Left ventricle myocardium inferior (tissue), 1 donor: ENCODE results near the gene DYSF. TPM values are rescaled to one million over a fixed set of nuclear protein-coding genes. Genes with fewer than 3 reads are reported as not detected.
A peak's percentile ranks its signal among the peaks of the same experiment; 100 is the strongest.

Experiments used
- DNase-seq: peaks from one replicate; pipeline ENCODE4 v3.0.0-alpha.2; 2020
- H3K27ac ChIP-seq: fragments of 200-600 bp; replicated peaks from 2 replicates; pipeline ENCODE4 v1.8.0; 2021
- H3K27me3 ChIP-seq: fragments of 200-600 bp; 2 replicates; pipeline ENCODE4 v1.8.0; 2021; ENCODE audit warnings: low read depth
- H3K36me3 ChIP-seq: fragments of 200-600 bp; 2 replicates; pipeline ENCODE4 v1.8.0; 2021
- H3K4me1 ChIP-seq: fragments of 200-600 bp; 2 replicates; pipeline ENCODE4 v1.8.0; 2021
- H3K4me3 ChIP-seq: fragments of 200-600 bp; 2 replicates; pipeline ENCODE4 v1.8.0; 2021; ENCODE audit warnings: mild to moderate bottlenecking, moderate library complexity
- H3K9me3 ChIP-seq: fragments of 200-600 bp; replicated peaks from 2 replicates; pipeline ENCODE4 v1.8.0; 2021
- CTCF ChIP-seq: fragments of 200-600 bp; IDR thresholded peaks from 2 replicates; pipeline ENCODE4 v1.8.0; 2021; ENCODE audit warnings: antibody characterized with exemption, mild to moderate bottlenecking, borderline replicate concordance
- intact Hi-C: fragments of 100-400 bp; cut with micrococcal nuclease; formaldehyde crosslinking; loops from one replicate; pipeline ENCODE4 v1.11.0; 2022
- total RNA-seq: library from RNA; stranded (reverse); fragmentation: NEBNext Ultra II Directional; extraction: Animal tissue kit (Norgen Biotek cat#: 25700); gene quantifications from one replicate; pipeline ENCODE4 v1.2.1, GENCODE V29; 2021
- donor health status: DM: no; HTN: yes; CAD: no; lungs with severe emphysema.

DYSF gene
- total RNA-seq, 1 donor from 2014 or later: 48.2 TPM

GRCh38 chr2:71568103-71568502, 114.7 kb downstream of the DYSF start:
- Histone ChIP-seq H3K4me1 (no peaks in the 10 kb centered on the region), H3K9me3 (no peaks in the 10 kb centered on the region), H3K27ac (no peak overlapping the region), H3K27me3 (no peaks in the 10 kb centered on the region), H3K36me3 (peaks cover 51% of the 10 kb centered on the region), H3K4me3 (no peak overlapping the region)
- TF ChIP-seq CTCF: no peak
- no peak for DNase-seq
- intact Hi-C loops: no loop called here

- H3K27me3 ChIP-seq: no peaks in the 10 kb centered on the region
- TF ChIP-seq CTCF: no peak
- no peak overlapping the region for H3K4me3 ChIP-seq
- no peak overlapping the region for H3K27ac ChIP-seq
- H3K36me3 ChIP-seq: peaks cover 64% of the 10 kb centered on the region
- no peaks in the 10 kb centered on the region for H3K9me3 ChIP-seq
- intact Hi-C loops: no loop called here
- H3K4me1 ChIP-seq: no peaks in the 10 kb centered on the region
- no peak for DNase-seq
Observed at GRCh38 chr2:71570511-71570910, 117.2 kb downstream of the DYSF start.

- H3K9me3 ChIP-seq: no peaks in the 10 kb centered on the region
- DNase-seq: no peak
- H3K4me1 ChIP-seq: no peaks in the 10 kb centered on the region
- intact Hi-C loops: no loop called here
- no peaks in the 10 kb centered on the region for H3K27me3 ChIP-seq
- TF ChIP-seq CTCF: no peak
- peaks cover 64% of the 10 kb centered on the region for H3K36me3 ChIP-seq
- H3K27ac ChIP-seq: no peak overlapping the region
- H3K4me3 ChIP-seq: no peak overlapping the region
Observed at GRCh38 chr2:71570951-71571460, 117.6 kb downstream of the DYSF start.

GRCh38 chr2:71571945-71572344, 118.6 kb downstream of the DYSF start:
- intact Hi-C loops: no loop called here
- no peak for DNase-seq
- no peak for TF ChIP-seq CTCF
- H3K36me3 ChIP-seq: peaks cover 60% of the 10 kb centered on the region
- no peaks in the 10 kb centered on the region for H3K4me1 ChIP-seq
- H3K9me3 ChIP-seq: no peaks in the 10 kb centered on the region
- H3K27ac ChIP-seq: no peak overlapping the region
- H3K27me3 ChIP-seq: no peaks in the 10 kb centered on the region
- no peak overlapping the region for H3K4me3 ChIP-seq

GRCh38 chr2:71575966-71576365, 122.6 kb downstream of the DYSF start:
- no peak for DNase-seq
- peaks cover 32% of the 10 kb centered on the region for H3K36me3 ChIP-seq
- no peak overlapping the region for H3K4me3 ChIP-seq
- H3K9me3 ChIP-seq: no peaks in the 10 kb centered on the region
- H3K27ac ChIP-seq: no peak overlapping the region
- no peaks in the 10 kb centered on the region for H3K27me3 ChIP-seq
- intact Hi-C loops: no loop called here
- TF ChIP-seq CTCF: no peak
- H3K4me1 ChIP-seq: peaks cover 16% of the 10 kb centered on the region

- no peak overlapping the region for H3K4me3 ChIP-seq
- no peak overlapping the region for H3K27ac ChIP-seq
- intact Hi-C loops: no loop called here
- DNase-seq: peak; percentile 45
- no peaks in the 10 kb centered on the region for H3K27me3 ChIP-seq
- H3K9me3 ChIP-seq: no peaks in the 10 kb centered on the region
- TF ChIP-seq CTCF: no peak
- peaks cover 21% of the 10 kb centered on the region for H3K4me1 ChIP-seq
- H3K36me3 ChIP-seq: peaks cover 30% of the 10 kb centered on the region
Observed at GRCh38 chr2:71576541-71576940, 123.2 kb downstream of the DYSF start.
